GM15510 (cell line): ENCODE data around the gene MSI2.

ENCODE experiments used
- POLR2A ChIP-seq: IDR thresholded peaks from 3 replicates; pipeline ENCODE4 v1.6.1; 2011; ENCODE audit warnings: borderline replicate concordance; ENCODE audit not compliant: insufficient read length; ENCODE audit errors: extremely low read depth

MSI2 gene

GRCh38 chr17:57675427-57676387 lies 419.4 kb downstream of the MSI2 start:
- no peak for TF ChIP-seq POLR2A

GRCh38 chr17:57676543-57676942 lies 420.2 kb downstream of the MSI2 start:
- TF ChIP-seq POLR2A, result no peak

- no peak for TF ChIP-seq POLR2A
These were observed 421.0 kb downstream of the MSI2 start for GRCh38 chr17:57677301-57677700.

GRCh38 chr17:57677858-57678257 lies 421.5 kb downstream of the MSI2 start:
- no peak for TF ChIP-seq POLR2A

GRCh38 chr17:57678393-57678792 lies 422.1 kb downstream of the MSI2 start:
- no peak for TF ChIP-seq POLR2A

GRCh38 chr17:57679356-57679755 lies 423.0 kb downstream of the MSI2 start:
- TF ChIP-seq POLR2A, result no peak

GRCh38 chr17:57679906-57680695 lies 423.8 kb downstream of the MSI2 start:
- no peak for TF ChIP-seq POLR2A

GRCh38 chr17:57682701-57683100 lies 426.4 kb downstream of the MSI2 start:
- no peak for TF ChIP-seq POLR2A

GRCh38 chr17:57684711-57685498 lies 428.6 kb downstream of the MSI2 start:
- no peak for TF ChIP-seq POLR2A

- no peak for TF ChIP-seq POLR2A
These were observed 429.3 kb downstream of the MSI2 start for GRCh38 chr17:57685499-57686132.

- TF ChIP-seq POLR2A, result no peak
These were observed 431.3 kb downstream of the MSI2 start for GRCh38 chr17:57687642-57688041.

- TF ChIP-seq POLR2A, result no peak
These were observed 432.9 kb downstream of the MSI2 start for GRCh38 chr17:57689254-57689653.

- no peak for TF ChIP-seq POLR2A
These were observed 435.6 kb downstream of the MSI2 start for GRCh38 chr17:57691939-57692338.

- no peak for TF ChIP-seq POLR2A
These were observed 436.4 kb downstream of the MSI2 start for GRCh38 chr17:57692770-57693169.
